GM18519 (cell line): ENCODE results near the gene CCDC15.
"Not testable (repeated sequence)": the region's sequence is repeated elsewhere in the genome, so short reads cannot be mapped to it uniquely, and the experiment has no call there.

Experiments used
- ATAC-seq: cut with Tn5 transposase; IDR thresholded peaks from one replicate; pipeline ENCODE4 v1.9.1; 2021; ENCODE audit warnings: mild to moderate bottlenecking, moderate library complexity; ENCODE audit not compliant: unreplicated experiment, low FRiP score

Gene CCDC15

DNA sequence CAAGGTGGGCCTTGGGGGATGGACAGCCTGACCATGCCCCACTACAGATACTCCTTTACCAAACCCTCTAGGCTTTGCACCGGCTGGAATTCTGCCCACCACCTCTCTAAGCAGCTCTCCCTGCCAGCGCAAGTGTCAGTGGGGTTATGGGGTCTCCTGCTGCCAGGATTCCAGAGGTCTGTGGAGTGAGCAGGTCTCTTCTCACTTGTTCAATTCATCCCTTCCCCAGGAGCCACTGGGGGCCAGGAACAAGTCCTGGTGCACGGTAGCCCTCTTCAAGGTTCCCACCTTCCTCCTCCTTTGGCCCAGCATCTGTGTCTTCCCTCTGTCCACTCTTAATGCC lies 30.5 kb downstream of the CCDC15 start:
- ATAC-seq: no peak

DNA sequence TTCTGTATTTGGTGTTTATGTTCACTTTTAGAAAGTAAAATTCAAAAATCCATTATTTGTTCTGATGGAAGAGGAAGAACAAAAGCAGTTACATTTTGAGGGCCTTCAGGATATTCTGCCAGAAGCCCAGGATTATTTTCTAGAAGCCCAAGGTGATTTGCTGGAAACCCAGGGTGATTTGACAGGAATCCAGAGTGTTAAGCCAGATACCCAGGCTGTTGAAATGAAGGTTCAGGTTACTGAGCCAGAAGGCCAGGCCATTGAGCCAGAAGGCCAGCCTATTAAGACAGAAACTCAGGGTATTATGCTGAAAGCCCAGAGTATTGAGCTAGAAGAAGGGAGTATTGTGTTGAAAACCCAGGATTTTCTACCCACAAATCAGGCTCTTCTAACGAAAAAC lies 33.1 kb downstream of the CCDC15 start:
- no peak for ATAC-seq

DNA sequence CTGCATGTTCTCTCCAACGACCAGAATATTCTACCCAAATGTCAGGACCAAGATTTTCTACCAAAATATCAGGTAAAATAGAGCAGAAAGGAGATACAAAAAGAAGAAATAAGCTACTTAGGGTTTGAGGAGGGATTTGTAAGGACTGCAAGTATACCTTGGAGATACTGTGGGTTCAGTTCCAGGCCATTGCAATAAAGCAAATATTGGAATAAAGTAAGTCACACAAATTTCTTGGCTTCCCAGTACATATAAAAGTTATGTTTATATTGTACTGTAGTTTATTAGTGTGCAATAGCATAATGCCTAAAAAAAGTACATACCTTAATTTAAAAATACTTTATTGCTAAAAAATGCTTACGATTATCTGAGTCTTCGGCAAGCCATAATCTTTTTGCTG lies 34.1 kb downstream of the CCDC15 start:
- no peak for ATAC-seq

DNA sequence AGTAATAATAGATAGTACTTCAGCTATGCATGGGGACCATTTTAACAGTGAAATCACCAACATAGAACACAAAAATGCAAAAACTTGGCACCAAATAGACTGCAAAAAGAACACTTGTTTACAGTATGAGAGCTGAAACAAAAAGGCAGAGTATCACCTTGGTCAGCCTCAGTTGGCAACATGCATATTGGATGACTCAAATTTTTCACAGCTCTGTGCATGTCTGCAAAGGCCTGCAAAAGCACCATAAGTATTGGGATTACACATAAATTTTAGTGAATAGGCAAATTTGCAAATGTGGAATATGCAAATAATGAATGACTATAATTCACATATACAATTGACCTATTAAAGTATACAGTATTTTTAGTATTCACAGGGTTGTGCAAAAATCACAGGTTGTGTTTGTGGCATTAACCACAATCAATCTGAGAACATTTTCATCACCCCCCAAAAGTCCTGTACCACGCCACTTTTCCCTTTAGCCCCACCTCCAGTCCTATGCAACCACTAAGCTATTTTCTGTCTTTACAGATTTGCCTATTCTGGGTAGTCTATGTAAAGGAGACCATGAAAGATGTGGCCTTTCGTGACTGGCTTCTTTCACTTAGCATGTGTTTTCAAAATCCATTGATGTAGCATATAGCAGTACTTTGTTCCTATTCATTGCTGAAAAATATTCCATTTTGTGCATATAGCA lies 47.2 kb downstream of the CCDC15 start:
- ATAC-seq: no peak

DNA sequence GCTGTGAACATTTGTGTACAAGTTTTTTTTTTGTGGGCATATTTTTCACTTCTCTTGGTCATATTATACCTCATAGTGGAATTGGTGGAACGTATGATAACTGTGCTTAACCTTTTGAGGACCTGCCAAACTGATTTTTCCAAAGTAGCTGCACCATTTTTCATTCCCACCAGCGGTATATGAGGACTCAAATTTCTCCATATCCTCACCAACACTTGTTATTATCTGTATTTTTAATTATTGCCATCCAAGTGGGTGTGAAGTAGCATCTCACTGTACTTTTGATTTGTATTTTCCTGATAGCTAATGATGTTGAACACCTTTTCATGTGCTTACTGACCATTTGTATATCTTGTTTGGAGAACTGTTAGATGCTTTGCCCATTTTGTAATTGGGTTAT lies 47.8 kb downstream of the CCDC15 start:
- no peak for ATAC-seq

DNA sequence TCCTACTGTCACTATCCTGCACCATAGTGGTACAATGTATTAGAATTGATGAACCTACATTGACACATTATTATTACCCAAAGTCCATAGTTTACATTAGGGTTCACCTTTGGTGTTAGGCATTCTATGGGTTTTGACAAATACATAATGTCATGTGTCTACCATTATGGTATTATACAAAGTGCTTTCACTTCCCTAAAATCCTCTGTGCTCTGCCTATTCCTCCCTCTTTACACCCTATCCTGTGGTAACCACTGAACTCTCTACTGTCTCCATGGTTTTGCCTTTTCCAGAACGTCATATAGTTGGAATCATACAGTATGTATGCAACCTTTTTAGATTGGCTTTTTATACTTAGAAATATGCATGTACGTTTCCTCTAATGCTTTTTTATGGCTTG lies 51.5 kb downstream of the CCDC15 start:
- no peak for ATAC-seq

DNA sequence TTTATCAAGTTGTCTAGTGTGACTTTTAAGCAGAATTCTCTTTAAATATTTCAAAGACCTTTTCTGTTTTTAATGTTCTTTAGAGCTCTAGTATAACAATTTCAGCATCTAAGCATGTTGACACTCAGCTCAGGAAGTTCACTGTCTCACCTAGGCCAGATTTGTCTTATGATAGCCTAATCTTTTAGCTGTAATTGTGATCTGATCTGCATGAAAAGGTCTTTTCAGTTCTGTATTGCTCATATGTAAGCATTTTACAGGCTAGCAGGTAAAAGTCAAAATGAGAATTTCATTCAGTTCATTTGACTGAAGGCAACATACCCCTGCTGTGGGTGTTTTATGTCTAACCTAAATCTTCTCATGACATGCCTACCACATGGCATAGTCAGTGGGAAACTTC lies 62.4 kb downstream of the CCDC15 start:
- ATAC-seq: no peak

DNA sequence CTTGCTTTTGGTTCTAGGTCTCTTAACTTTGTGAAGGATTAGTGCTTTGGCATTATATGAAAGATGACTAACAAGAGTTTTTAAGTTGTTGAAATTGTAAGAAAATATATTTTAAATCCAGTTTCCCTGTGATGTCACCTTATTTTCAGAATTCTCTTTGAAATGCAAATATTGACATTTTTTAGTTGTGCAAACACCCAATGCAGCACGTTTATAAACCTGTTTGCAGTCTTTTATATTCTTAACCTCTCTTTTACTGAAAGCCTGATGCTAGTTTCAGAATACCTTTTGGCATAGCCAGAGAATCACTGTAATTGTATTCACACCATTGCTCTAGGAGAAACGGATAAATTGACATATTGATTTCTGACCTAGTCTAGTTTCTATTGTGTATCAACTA lies 66.3 kb downstream of the CCDC15 start:
- no peak for ATAC-seq

DNA sequence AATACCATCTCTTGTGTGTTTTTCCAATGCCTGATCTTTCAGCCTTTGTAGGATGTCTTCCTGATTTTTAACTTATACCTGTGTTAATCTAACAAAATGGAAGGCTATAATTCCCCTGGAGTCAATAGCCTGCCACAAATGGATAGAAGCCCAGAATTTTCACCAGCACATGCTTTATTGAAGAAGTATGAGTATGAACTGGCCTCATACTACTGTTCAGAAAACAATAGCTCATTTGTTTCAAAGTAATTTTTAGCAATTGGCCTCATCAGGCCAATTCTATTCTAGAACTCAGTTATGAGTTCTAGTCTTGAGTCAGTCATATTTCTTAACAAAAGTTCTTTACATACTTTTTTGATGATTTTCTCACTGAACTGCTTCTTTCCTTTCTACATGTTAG lies 68.5 kb downstream of the CCDC15 start:
- no peak for ATAC-seq

DNA sequence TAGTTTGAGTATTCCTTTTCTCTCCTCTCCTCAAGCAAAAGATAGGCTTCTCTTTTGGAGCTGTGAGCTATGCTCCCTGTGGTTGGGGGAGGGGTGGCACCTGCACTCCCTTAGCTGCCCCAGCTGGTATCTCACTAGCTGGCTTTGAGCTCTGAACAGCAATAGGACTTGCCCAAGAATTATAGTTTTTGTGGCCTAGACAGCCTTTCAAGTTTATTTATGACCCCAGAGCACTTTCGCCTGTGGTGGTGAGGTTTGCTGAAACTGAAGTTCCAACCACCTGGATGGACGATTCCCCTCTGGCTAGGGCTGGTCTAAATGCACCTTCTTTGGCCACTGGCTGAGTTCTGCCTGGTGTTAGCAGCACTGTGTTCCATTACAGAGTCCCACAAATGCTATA lies 72.0 kb downstream of the CCDC15 start:
- ATAC-seq: no peak

DNA sequence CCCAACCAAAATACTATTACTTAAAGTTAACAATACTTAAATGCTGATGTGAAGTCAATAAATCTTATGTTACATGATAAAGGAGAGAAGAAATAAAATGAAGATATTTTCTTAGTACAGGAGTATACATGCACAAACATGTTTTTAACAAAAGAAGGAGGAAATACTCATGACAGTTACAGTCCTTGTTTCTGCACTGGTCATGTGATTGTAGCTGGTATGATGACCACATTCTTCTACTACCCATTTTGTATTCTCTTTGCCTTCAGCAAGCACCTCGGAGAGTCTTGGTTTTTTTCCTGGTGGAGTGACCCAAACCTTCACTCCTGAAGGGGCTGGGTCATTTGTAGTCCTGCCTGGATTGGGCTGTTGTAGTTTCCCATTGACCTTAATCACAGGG lies 75.4 kb downstream of the CCDC15 start:
- not testable (repeated sequence) for ATAC-seq

DNA sequence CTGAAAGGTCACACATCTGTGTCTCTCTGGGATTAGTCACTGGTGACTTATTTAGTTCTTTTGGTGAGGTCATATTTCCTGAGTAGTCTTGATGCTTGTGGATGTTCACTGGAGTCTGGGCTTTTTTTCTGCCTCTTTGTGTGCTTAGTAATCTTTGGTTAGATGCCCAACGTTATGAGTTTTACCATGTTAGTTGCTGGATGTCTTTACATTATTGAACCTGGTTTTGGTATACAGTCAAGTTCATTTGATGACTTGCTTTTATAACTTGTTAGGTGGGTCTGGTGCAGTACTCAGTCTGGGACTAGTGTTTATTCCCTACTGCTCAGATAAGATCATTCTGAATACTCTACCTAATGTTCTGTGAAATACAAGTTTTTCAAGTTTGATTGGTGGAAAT lies 82.9 kb downstream of the CCDC15 start:
- ATAC-seq: no peak

DNA sequence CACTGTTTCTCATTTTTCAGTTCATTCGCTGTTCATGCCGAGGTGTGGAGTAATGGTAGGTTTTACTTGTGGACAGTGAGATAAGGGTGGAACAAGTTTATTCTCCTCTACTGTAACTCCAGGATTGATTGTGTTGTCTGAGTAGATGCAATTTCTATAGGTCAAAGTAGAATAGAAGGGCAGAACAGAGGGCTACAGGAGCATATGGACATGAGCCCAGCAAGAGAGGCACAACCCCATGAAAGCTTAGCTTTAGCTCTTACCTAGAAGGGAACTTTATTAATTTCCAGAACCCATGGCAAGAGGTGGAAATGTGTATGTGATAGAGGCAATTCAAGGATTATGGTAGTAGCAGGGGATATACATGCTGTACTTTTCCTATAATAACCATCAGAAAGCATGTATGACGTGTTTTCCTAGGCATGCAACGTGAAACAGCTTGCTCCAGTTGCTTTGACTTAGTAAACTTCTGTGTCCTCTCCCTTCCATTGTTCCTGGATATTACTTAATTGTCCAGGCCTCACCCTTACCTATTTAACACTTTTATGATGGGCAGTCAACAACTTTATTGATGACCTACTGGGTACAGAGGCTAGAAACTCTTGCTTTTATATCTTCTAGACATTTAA lies 95.3 kb downstream of the CCDC15 start:
- ATAC-seq: no peak

DNA sequence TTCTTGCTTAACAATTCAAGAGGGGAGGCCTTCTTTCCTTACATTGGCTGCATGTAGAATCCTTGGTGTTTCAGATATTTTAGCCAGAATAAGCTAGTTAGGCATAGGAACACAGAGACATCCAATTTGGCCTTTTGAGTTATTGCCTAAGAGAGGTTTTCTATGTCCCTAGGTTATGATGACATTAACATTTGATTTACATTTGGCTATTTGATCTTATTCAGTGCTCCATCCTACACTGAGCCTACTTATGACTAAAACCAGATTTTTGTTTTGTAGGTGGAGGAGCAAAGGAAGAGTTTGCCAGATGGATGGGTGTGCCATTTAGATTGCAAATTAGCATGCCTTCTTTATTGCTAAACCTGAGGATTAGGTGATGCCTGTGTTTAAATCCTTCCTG lies 98.0 kb downstream of the CCDC15 start:
- ATAC-seq: no peak

DNA sequence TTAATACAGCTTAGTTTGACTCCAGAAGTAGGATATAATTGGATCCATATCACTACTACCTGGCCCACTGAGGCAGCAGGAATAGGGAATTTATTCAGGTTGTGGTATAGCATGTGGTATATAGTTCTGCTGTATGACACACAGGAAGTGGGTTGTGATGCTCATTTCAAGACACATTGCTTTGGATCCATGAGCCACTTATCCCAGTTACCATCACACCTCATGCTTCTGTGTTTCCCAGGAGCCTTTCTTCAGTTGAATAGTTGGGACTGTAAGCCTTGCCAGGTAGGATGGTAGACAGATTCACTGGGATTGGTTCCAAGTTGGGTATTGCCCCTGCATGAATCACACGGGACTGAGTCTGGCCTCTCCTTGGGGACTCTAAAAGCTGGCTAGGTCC lies 99.2 kb downstream of the CCDC15 start:
- ATAC-seq: no peak

DNA sequence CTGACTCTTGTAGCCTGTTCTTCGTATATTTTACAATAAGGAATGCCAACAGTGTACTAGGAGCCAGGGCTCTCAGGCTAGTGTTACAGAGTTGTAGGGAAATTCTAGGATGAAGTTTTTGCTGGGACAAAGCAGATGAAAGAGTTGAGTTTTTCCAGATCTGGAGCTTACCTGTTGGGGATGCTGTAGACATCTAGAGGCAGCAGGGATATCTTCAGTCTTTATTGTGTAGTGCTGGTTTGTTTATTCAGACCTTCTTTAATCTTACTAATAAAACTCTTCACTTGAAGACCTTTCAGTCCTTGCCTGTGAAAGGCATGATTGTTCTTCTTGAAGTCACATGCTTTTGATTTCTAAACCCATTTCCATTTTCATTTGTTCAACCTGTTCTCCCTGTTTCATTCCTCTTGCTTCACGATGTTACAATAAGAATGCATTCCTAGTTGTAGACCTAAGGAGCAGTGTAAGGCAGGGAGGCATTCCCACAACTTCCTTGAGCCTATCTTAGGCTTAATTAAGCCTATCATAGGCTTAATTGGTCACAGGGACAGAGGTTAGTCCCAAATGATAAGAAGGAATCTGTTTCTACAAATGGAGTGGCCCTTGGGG lies 101.2 kb downstream of the CCDC15 start:
- no peak for ATAC-seq

DNA sequence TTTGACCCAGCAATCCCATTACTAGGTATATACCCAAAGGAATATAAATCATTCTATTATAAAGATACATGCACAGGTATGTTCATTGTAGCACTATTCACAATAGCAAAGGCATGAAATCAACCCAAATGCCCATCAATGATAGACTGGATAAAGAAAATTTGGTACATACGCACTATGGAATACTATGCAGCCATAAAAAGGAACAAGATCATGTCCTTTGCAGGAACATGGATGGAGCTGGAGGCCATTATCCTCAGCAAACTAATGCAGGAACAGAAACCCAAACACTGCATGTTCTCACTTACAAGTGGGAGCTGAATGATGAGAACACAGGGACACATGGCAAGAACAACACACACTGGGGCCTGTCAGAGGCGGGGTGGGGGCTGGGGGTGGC lies 102.1 kb downstream of the CCDC15 start:
- ATAC-seq: not testable (repeated sequence)

DNA sequence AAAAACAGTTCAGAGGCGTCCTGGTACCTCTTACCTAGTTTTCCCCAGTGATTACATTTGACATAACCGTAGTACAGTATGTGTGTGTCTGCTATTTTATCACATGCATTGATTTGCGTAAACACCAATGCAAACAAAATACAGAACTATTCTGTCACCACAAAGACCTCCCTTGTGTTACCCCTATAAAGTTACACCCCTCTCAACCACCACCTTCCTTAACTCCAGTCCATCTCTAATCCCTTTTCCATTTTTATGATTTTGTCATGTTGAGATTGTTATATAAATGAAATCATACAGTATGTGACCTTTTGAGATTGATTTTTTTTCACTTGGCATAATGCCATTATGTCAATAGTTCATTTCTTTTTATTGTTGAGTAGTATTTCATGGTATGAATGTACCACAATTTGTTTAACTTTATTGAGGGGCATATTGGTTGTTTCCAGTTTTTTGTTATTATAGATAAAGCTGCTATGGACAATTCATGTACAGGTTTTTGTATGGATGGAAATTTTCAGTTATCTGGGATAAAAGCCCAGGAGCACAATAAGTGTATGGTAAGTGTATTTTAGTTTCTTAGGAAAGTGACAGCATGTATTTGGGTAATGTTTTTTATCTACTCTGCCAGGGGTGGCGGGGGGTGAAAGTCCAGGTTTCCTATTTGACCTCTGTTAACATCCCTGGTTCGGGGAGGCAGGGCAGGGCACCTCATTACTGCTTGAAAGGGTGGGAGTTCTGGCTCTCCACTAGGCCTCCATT lies 103.1 kb downstream of the CCDC15 start:
- no peak for ATAC-seq

DNA sequence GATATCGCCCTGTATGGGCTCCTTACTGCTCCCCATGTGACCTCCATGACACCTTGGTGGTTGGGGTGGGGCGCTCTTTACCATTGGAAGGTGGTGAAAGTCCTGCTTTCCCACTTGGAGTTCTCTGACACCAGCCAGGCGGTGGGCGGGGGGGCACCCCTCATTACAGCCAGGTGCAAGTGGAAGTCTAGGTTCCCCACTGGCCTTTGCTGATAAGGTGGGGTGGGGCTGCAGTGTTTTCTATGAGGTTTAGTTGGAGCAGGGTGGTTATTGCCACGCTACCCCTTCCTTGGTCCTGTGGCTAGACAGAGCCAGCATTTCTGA lies 103.7 kb downstream of the CCDC15 start:
- no peak for ATAC-seq

DNA sequence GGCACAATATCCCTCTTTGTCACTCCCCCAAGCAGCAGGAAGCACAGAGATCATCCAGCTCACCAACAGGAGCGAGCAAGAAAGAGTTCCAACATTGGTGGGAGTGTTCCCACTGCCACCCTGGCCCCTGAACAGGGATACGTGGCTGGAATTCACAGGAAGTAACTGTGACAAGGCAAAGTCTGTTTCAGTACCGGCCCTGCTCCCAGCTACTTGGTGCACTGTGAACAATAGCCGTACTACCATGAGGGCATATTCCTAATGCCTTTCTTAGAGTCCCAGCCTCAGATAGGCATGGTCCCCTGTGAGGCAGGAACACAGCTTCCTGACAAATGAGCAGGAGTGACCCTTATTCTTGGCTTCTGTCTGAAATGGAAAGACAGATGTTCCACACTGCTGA lies 107.3 kb downstream of the CCDC15 start:
- no peak for ATAC-seq

DNA sequence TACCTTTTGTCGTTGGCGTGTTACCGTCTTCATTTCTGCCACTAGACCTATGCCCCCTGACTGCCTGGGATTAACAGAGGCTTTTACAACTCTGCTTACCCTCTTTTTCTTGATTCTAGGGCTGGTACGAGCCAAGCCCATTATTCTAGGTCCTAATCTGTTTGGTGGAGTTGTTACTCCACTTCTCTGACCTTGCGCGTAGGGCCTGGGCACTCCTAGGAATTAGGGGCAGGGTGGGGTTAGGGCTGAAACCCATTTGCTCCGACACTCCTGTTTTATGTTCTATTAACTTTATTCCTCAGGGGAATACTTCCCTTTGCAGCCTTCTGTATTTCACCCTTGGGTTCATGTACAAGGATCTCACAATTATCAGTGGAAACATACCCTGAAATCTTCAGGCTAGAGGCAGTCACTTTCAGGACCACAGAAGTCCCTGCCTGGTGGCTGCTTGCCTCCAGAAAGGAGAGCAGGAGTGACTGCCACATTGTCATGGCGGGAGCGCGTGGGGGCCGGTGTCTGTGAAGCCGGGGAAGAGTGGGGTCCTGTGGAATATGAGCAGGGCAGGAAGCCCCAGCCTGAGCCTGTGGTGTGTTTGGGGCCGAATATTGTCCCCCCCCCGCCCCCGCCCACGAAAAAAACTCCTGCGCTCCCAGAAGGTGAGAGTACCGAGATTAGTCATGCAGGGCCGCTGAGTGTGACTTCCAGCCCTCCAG lies 108.4 kb downstream of the CCDC15 start:
- ATAC-seq: no peak
